ENCODE results near the gene KANSL1.
"Not testable (repeated sequence)": the region's sequence is repeated elsewhere in the genome, so short reads cannot be mapped to it uniquely, and the experiment has no call there.

The KANSL1 gene

GRCh38 chr17:46111236-46111635 is 82.0 kb downstream of the KANSL1 start:
- not testable (repeated sequence) for DNase-seq

- no peak for DNase-seq
These were observed 83.0 kb downstream of the KANSL1 start for GRCh38 chr17:46110219-46110618.

GRCh38 chr17:46109603-46110189 is 83.5 kb downstream of the KANSL1 start:
- no peak for DNase-seq

- no peak for DNase-seq
These were observed 84.6 kb downstream of the KANSL1 start for GRCh38 chr17:46108550-46109110.

GRCh38 chr17:46108120-46108519 is 85.1 kb downstream of the KANSL1 start:
- no peak for DNase-seq

- DNase-seq: no peak
These were observed 86.1 kb downstream of the KANSL1 start for GRCh38 chr17:46106966-46107644.

- DNase-seq: not testable (repeated sequence)
These were observed 90.4 kb downstream of the KANSL1 start for GRCh38 chr17:46102806-46103205.

- not testable (repeated sequence) for DNase-seq
These were observed 91.2 kb downstream of the KANSL1 start for GRCh38 chr17:46101785-46102617.

GRCh38 chr17:46100590-46100989 is 92.6 kb downstream of the KANSL1 start:
- DNase-seq: no peak

GRCh38 chr17:46099865-46100264 is 93.4 kb downstream of the KANSL1 start:
- DNase-seq: no peak

- no peak for DNase-seq
These were observed 95.7 kb downstream of the KANSL1 start for GRCh38 chr17:46097497-46097896.

- no peak for DNase-seq
These were observed 100.2 kb downstream of the KANSL1 start for GRCh38 chr17:46092991-46093390.

GRCh38 chr17:46090871-46091270 is 102.4 kb downstream of the KANSL1 start:
- DNase-seq: no peak

- no peak for DNase-seq
These were observed 103.8 kb downstream of the KANSL1 start for GRCh38 chr17:46089389-46089965.

- DNase-seq: no peak
These were observed 104.6 kb downstream of the KANSL1 start for GRCh38 chr17:46088595-46088994.

GRCh38 chr17:46087871-46088270 is 105.4 kb downstream of the KANSL1 start:
- DNase-seq: not testable (repeated sequence)

- no peak for DNase-seq
These were observed 106.4 kb downstream of the KANSL1 start for GRCh38 chr17:46086821-46087220.

- no peak for DNase-seq
These were observed 107.7 kb downstream of the KANSL1 start for GRCh38 chr17:46085522-46085921.

- no peak for DNase-seq
These were observed 111.0 kb downstream of the KANSL1 start for GRCh38 chr17:46082257-46082656.

GRCh38 chr17:46081018-46081320 is 112.3 kb downstream of the KANSL1 start:
- no peak for DNase-seq

- DNase-seq: no peak
These were observed 112.9 kb downstream of the KANSL1 start for GRCh38 chr17:46080118-46081017.

GRCh38 chr17:46078675-46079074 is 114.6 kb downstream of the KANSL1 start:
- no peak for DNase-seq
